OCI-LY7 (cell line): Measurements from ENCODE around the gene ALKAL2.

ENCODE experiments used
- EZH2phosphoT487 ChIP-seq: fragments of 200-600 bp; sonication (generic); IDR thresholded peaks from 2 replicates; pipeline ENCODE4 v1.6.1; 2018; ENCODE audit warnings: low read depth, borderline replicate concordance, mild to moderate bottlenecking, mixed run types, antibody characterized with exemption, low read length, moderate library complexity, mixed read lengths
- TF ChIP-seq, protein P1 (sequence below): fragments of 200-600 bp; sonication (generic); conservative IDR thresholded peaks from 2 replicates; pipeline ENCODE4 v1.5.1; 2014; ENCODE audit warnings: mild to moderate bottlenecking, antibody characterized with exemption, low read length, moderate library complexity, mixed read lengths

DNA sequence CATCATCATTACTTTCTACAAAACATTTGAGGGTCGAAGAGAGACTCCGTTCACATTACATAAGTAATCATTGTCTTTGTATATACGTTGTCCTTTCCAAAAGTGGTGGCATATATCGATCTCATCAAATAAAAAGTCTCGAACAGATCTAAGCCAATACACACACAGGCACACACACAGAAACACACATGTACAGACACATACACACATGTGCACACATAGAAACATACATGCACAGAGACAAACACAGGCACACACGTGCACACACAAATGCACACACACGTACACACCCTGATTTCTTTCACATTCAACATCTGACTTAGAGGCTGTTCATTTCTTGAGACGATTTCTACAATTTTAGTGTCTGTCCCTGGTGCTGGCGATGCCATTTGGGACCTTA lies 17.5 kb upstream of the ALKAL2 start:
- TF ChIP-seq, protein P1, sequence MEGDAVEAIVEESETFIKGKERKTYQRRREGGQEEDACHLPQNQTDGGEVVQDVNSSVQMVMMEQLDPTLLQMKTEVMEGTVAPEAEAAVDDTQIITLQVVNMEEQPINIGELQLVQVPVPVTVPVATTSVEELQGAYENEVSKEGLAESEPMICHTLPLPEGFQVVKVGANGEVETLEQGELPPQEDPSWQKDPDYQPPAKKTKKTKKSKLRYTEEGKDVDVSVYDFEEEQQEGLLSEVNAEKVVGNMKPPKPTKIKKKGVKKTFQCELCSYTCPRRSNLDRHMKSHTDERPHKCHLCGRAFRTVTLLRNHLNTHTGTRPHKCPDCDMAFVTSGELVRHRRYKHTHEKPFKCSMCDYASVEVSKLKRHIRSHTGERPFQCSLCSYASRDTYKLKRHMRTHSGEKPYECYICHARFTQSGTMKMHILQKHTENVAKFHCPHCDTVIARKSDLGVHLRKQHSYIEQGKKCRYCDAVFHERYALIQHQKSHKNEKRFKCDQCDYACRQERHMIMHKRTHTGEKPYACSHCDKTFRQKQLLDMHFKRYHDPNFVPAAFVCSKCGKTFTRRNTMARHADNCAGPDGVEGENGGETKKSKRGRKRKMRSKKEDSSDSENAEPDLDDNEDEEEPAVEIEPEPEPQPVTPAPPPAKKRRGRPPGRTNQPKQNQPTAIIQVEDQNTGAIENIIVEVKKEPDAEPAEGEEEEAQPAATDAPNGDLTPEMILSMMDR: no peak
- no peak for TF ChIP-seq EZH2phosphoT487
